Measurements from ENCODE around the gene TMEM30A.

The TMEM30A gene

DNA sequence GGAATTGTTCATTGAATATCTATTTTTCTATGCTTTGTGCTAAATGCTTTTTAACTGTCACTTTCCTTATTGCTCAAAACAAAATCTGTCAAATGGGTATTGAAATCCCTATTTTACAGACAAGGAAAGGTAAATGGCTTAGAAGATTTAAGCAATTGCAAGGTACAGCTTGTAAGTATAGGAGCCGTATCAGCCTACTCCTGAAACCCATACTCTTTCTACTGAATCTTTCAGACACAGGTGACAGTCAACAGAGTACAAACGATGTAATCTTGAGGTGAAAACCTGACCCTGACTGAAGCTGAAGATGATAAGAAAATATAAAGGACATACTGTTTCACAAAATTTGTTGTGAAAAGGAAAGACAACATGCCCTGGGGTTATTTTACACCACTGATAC, 34.0 kb downstream of the TMEM30A start:
- peaks cover 11% of the 10 kb centered on the region; the same call in 1 of the 2 replicates for H3K36me3 ChIP-seq (ENCODE audit: insufficient read depth, low read length)
- H4K20me1 ChIP-seq (ENCODE audit: insufficient read depth, low read length): no peaks in the 10 kb centered on the region
- no peaks in the 10 kb centered on the region for H3K79me2 ChIP-seq (ENCODE audit: insufficient read depth, low read length)
- ATAC-seq (ENCODE audit: insufficient read depth, low read depth) (no peak), DNase-seq (no peak)
- H3K9ac ChIP-seq (ENCODE audit: low read depth, low read length): no peak overlapping the region
- no peaks in the 10 kb centered on the region for H3K9me3 ChIP-seq (ENCODE audit: insufficient read depth, low read length, severe bottlenecking)
- no peak overlapping the region for H3K4me2 ChIP-seq (ENCODE audit: insufficient read depth, low read length)
- no peak overlapping the region for H2AFZ ChIP-seq (ENCODE audit: low read depth, low read length)
- H3K27me3 ChIP-seq (ENCODE audit: insufficient read depth, low read length, poor library complexity): no peaks in the 10 kb centered on the region
- H3K4me1 ChIP-seq (ENCODE audit: insufficient read depth, low read length): no peaks in the 10 kb centered on the region
- TF ChIP-seq, protein P1, sequence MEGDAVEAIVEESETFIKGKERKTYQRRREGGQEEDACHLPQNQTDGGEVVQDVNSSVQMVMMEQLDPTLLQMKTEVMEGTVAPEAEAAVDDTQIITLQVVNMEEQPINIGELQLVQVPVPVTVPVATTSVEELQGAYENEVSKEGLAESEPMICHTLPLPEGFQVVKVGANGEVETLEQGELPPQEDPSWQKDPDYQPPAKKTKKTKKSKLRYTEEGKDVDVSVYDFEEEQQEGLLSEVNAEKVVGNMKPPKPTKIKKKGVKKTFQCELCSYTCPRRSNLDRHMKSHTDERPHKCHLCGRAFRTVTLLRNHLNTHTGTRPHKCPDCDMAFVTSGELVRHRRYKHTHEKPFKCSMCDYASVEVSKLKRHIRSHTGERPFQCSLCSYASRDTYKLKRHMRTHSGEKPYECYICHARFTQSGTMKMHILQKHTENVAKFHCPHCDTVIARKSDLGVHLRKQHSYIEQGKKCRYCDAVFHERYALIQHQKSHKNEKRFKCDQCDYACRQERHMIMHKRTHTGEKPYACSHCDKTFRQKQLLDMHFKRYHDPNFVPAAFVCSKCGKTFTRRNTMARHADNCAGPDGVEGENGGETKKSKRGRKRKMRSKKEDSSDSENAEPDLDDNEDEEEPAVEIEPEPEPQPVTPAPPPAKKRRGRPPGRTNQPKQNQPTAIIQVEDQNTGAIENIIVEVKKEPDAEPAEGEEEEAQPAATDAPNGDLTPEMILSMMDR (IDR thresholded peaks at IDR 0.05; ENCODE audit: borderline replicate concordance, extremely low read depth, low read length, poor library complexity, severe bottlenecking): no peak
- no peak for TF ChIP-seq EZH2 (IDR thresholded peaks at IDR 0.05; ENCODE audit: borderline replicate concordance, low read depth, low read length, severe bottlenecking)
- no peak overlapping the region for H3K4me3 ChIP-seq (ENCODE audit: low read depth in 1 of 2, low read length in 2 of 2)
- no peak overlapping the region for H3K27ac ChIP-seq (ENCODE audit: low read length)

DNA sequence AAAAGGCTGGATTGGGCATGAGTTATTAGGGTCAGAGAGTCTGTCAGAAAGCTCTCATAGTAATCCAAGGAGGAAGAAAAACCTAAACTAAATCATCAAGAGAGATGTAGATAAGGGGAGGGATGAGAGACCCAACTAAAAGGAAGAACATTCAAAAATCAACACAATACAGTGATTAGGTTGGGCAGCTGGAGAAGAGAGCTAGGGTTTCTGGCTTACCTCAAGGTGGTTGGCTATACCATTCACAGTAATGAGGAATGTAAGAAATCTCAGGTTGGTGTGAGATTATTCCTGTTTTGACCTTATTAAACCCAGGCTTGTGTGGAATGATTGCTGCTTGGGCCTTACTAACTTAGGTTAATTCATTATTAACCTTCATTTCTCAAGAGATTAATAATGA, 34.8 kb downstream of the TMEM30A start:
- Histone ChIP-seq H3K9ac (ENCODE audit: low read depth, low read length) (no peak overlapping the region), H2AFZ (ENCODE audit: low read depth, low read length) (no peak overlapping the region), H3K9me3 (ENCODE audit: insufficient read depth, low read length, severe bottlenecking) (no peaks in the 10 kb centered on the region), H4K20me1 (ENCODE audit: insufficient read depth, low read length) (no peaks in the 10 kb centered on the region), H3K4me3 (ENCODE audit: low read depth in 1 of 2, low read length in 2 of 2) (no peak overlapping the region), H3K4me1 (ENCODE audit: insufficient read depth, low read length) (peaks cover 2% of the 10 kb centered on the region), H3K36me3 (ENCODE audit: insufficient read depth, low read length) (peaks cover 4% of the 10 kb centered on the region; the same call in 1 of the 2 replicates), H3K4me2 (ENCODE audit: insufficient read depth, low read length) (no peak overlapping the region), H3K27ac (ENCODE audit: low read length) (no peak overlapping the region), H3K27me3 (ENCODE audit: insufficient read depth, low read length, poor library complexity) (no peaks in the 10 kb centered on the region), H3K79me2 (ENCODE audit: insufficient read depth, low read length) (no peaks in the 10 kb centered on the region)
- no peak for ATAC-seq (ENCODE audit: insufficient read depth, low read depth)
- TF ChIP-seq EZH2 (IDR thresholded peaks at IDR 0.05; ENCODE audit: borderline replicate concordance, low read depth, low read length, severe bottlenecking): no peak
- TF ChIP-seq, protein P1 (IDR thresholded peaks at IDR 0.05; ENCODE audit: borderline replicate concordance, extremely low read depth, low read length, poor library complexity, severe bottlenecking): no peak
- DNase-seq: no peak

DNA sequence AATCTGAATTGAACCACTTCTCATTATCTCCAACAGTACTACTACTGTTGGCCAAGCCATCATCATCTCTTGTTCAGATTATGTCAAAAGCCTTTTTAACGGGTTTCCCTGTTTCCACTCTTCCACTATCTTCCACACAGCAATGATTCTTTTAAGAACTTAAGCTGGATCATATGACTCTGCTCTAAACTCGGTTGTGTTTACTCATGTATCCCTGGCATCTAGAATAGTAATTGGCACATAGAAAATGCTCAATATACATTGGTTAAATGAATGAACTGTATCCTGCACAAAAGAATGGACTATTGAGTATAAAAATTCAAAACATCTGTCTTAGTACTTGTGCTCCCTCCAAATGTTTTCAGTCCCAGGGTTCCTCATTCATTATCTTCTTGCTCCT, 38.2 kb downstream of the TMEM30A start:
- Histone ChIP-seq H3K4me3 (ENCODE audit: low read depth in 1 of 2, low read length in 2 of 2) (no peak overlapping the region), H4K20me1 (ENCODE audit: insufficient read depth, low read length) (no peaks in the 10 kb centered on the region), H3K9me3 (ENCODE audit: insufficient read depth, low read length, severe bottlenecking) (no peaks in the 10 kb centered on the region), H3K27ac (ENCODE audit: low read length) (no peak overlapping the region), H3K36me3 (ENCODE audit: insufficient read depth, low read length) (no peaks in the 10 kb centered on the region), H3K79me2 (ENCODE audit: insufficient read depth, low read length) (peaks cover 22% of the 10 kb centered on the region), H2AFZ (ENCODE audit: low read depth, low read length) (no peak overlapping the region), H3K4me2 (ENCODE audit: insufficient read depth, low read length) (no peak overlapping the region), H3K27me3 (ENCODE audit: insufficient read depth, low read length, poor library complexity) (no peaks in the 10 kb centered on the region), H3K9ac (ENCODE audit: low read depth, low read length) (no peak overlapping the region), H3K4me1 (ENCODE audit: insufficient read depth, low read length) (peaks cover 26% of the 10 kb centered on the region)
- ATAC-seq (ENCODE audit: insufficient read depth, low read depth) (no peak), DNase-seq (no peak)
- no peak for TF ChIP-seq EZH2 (IDR thresholded peaks at IDR 0.05; ENCODE audit: borderline replicate concordance, low read depth, low read length, severe bottlenecking)
- TF ChIP-seq, protein P1 (IDR thresholded peaks at IDR 0.05; ENCODE audit: borderline replicate concordance, extremely low read depth, low read length, poor library complexity, severe bottlenecking): no peak

Data from DND-41 (cell line).